ENCODE measurements around the gene HSP90AB1. TPM values are rescaled to one million over a fixed set of nuclear protein-coding genes. Genes with fewer than 3 reads are reported as not detected.

The HSP90AB1 gene
- total RNA-seq, 1 donor from 2014 or later: 914 TPM

DNA sequence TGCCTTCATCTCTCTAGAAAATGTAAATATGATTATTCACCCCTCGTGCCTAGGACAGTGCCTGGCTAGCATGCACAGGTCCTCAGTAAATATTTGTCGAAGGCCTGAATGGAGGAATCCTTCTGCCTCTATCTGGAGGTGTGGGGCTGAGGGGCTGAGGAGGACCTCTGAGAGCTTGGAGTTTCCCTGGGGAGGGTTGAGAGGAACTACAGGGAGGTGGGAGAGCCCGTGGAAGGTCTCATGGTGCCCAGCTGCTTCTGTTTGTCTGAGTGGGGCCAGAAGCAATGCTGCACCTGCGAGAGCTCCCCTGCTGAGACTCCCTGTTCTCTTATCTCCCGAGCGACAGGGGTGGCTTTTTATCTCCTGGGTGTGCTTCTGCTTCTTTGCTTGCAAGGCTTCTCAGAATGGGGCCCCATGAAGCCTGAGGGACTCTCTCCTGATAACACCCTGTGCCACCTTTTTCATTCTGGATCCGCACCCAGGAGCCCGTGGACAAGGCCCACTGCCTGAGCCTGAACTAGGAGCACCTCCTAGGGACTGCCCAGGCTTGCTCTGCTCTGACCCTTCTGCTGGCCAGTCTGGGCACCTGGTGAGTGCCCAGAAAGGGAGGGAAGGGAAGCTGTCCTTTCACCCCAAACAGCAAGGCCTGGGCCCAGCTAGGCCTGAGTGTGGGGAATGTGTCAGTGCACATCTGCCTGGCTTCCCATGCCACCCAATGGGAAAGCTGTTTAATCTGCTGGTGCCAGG, 21.1 kb upstream of the HSP90AB1 start:
- peaks cover 16% of the 10 kb centered on the region for H4K20me1 ChIP-seq (ENCODE audit: insufficient read depth, low read length)
- H3K4me2 ChIP-seq (ENCODE audit: low read length): no peak overlapping the region
- H3K79me2 ChIP-seq (ENCODE audit: insufficient read depth, low read length): no peaks in the 10 kb centered on the region
- no peaks in the 10 kb centered on the region for H3K36me3 ChIP-seq (ENCODE audit: insufficient read depth, low read length)
- H2AFZ ChIP-seq (ENCODE audit: low read depth, low read length): no peak overlapping the region
- no peak overlapping the region for H3K4me3 ChIP-seq (ENCODE audit: insufficient read depth, low read depth, low read length)
- H3K9me3 ChIP-seq (ENCODE audit: insufficient read depth, low read depth, low read length): no peaks in the 10 kb centered on the region
- Mint-ChIP-seq H3K4me1 (ENCODE audit: low read depth, unreplicated experiment) (peaks cover 13% of the 10 kb centered on the region), H3K36me3 (ENCODE audit: low read depth, unreplicated experiment) (peaks cover 4% of the 10 kb centered on the region), H3K4me3 (ENCODE audit: unreplicated experiment) (no peak overlapping the region), H3K27ac (ENCODE audit: unreplicated experiment) (no peak overlapping the region), H3K27me3 (ENCODE audit: low read depth, unreplicated experiment) (peaks cover 10% of the 10 kb centered on the region), H3K9me3 (ENCODE audit: unreplicated experiment) (no peaks in the 10 kb centered on the region)
- H3K9ac ChIP-seq (ENCODE audit: low read length): no peak overlapping the region
- TF ChIP-seq, protein P1, sequence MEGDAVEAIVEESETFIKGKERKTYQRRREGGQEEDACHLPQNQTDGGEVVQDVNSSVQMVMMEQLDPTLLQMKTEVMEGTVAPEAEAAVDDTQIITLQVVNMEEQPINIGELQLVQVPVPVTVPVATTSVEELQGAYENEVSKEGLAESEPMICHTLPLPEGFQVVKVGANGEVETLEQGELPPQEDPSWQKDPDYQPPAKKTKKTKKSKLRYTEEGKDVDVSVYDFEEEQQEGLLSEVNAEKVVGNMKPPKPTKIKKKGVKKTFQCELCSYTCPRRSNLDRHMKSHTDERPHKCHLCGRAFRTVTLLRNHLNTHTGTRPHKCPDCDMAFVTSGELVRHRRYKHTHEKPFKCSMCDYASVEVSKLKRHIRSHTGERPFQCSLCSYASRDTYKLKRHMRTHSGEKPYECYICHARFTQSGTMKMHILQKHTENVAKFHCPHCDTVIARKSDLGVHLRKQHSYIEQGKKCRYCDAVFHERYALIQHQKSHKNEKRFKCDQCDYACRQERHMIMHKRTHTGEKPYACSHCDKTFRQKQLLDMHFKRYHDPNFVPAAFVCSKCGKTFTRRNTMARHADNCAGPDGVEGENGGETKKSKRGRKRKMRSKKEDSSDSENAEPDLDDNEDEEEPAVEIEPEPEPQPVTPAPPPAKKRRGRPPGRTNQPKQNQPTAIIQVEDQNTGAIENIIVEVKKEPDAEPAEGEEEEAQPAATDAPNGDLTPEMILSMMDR (IDR thresholded peaks at IDR 0.05; ENCODE audit: insufficient read depth, low read depth, low read length): no peak
- TF ChIP-seq EZH2 (IDR thresholded peaks at IDR 0.05; ENCODE audit: insufficient read depth, low read length): no peak
- FAIRE-seq: no peak
- DNase-seq (ENCODE audit: low read depth): no peak
- H3K27ac ChIP-seq (ENCODE audit: low read depth, low read length): no peak overlapping the region
- H3K27me3 ChIP-seq (ENCODE audit: insufficient read depth, low read length): no peaks in the 10 kb centered on the region
- peaks cover 27% of the 10 kb centered on the region for H3K4me1 ChIP-seq (ENCODE audit: insufficient read depth, low read length)

DNA sequence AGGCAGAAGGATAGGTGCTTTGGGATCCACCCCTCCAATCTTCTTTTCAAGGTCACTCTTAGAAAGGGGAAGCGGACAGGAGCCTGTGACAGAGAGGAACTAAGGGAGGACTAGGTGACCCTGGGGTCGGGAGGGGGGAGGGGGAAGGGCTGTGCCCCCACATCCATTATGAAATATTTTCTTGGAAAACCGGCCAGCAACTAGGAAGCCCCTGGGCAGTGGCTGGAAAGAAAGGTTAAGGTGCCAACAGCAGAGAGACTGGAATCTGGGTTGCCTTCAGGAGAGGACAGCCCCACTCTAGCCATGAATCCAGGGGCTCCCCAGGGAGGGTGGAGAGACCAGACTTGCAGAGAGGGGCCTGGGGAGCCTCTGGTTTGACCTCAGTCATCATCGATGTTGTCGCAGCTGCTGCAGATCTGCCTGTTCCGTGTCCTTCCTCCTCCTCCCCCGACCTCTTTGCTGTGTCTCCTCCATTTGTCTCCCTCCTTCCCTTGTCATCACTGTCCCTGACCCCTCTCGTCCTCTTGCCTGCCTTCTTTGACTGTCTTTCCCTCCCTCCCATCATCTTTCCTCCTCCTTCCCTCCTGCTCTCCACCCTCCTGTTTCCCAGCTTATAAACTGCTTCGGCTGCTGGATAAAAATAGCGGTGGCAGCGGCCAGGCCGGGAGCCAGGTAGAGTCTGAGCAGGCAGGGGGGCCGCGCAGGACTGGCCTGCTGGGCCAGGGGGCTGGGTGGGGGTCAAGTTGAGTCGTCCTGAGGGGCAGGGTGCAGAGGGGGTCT, 20.3 kb upstream of the HSP90AB1 start:
- Histone ChIP-seq H3K27ac (ENCODE audit: low read depth, low read length) (no peak overlapping the region), H3K4me3 (ENCODE audit: insufficient read depth, low read depth, low read length) (no peak overlapping the region), H3K9me3 (ENCODE audit: insufficient read depth, low read depth, low read length) (no peaks in the 10 kb centered on the region), H3K79me2 (ENCODE audit: insufficient read depth, low read length) (no peaks in the 10 kb centered on the region), H2AFZ (ENCODE audit: low read depth, low read length) (no peak overlapping the region), H3K4me1 (ENCODE audit: insufficient read depth, low read length) (peaks cover 22% of the 10 kb centered on the region), H3K4me2 (ENCODE audit: low read length) (no peak overlapping the region), H4K20me1 (ENCODE audit: insufficient read depth, low read length) (peaks cover 16% of the 10 kb centered on the region), H3K27me3 (ENCODE audit: insufficient read depth, low read length) (no peaks in the 10 kb centered on the region), H3K36me3 (ENCODE audit: insufficient read depth, low read length) (no peaks in the 10 kb centered on the region), H3K9ac (ENCODE audit: low read length) (no peak overlapping the region)
- Mint-ChIP-seq H3K4me3 (ENCODE audit: unreplicated experiment) (no peak overlapping the region), H3K27ac (ENCODE audit: unreplicated experiment) (no peak overlapping the region), H3K4me1 (ENCODE audit: low read depth, unreplicated experiment) (peaks cover 17% of the 10 kb centered on the region), H3K27me3 (ENCODE audit: low read depth, unreplicated experiment) (peaks cover 17% of the 10 kb centered on the region), H3K9me3 (ENCODE audit: unreplicated experiment) (no peaks in the 10 kb centered on the region), H3K36me3 (ENCODE audit: low read depth, unreplicated experiment) (peaks cover 5% of the 10 kb centered on the region)
- DNase-seq (ENCODE audit: low read depth) (no peak), FAIRE-seq (no peak)
- TF ChIP-seq EZH2 (IDR thresholded peaks at IDR 0.05; ENCODE audit: insufficient read depth, low read length): no peak
- TF ChIP-seq, protein P1 (IDR thresholded peaks at IDR 0.05; ENCODE audit: insufficient read depth, low read depth, low read length): no peak

Measured in astrocyte (in vitro differentiated cells and primary cell).